BLaER1 (cell line): Measurements from ENCODE around the gene GLIS1.

ENCODE experiments used
- H3K27ac ChIP-seq: shearing (Covaris generic); formaldehyde crosslinking; 2 replicates; pipeline ENCODE4 v1.8.1; 2022
- H3K27me3 ChIP-seq: shearing (Covaris generic); formaldehyde crosslinking; 2 replicates; pipeline ENCODE4 v1.8.1; 2022
- H3K36me3 ChIP-seq: shearing (Covaris generic); formaldehyde crosslinking; 2 replicates; pipeline ENCODE4 v1.8.1; 2022
- H3K4me1 ChIP-seq: shearing (Covaris generic); formaldehyde crosslinking; 2 replicates; pipeline ENCODE4 v1.8.1; 2022
- H3K4me2 ChIP-seq: shearing (Covaris generic); formaldehyde crosslinking; 2 replicates; pipeline ENCODE4 v1.8.1; 2022
- H3K4me3 ChIP-seq: shearing (Covaris generic); formaldehyde crosslinking; 2 replicates; pipeline ENCODE4 v1.8.1; 2022
- H3K9ac ChIP-seq: shearing (Covaris generic); formaldehyde crosslinking; 2 replicates; pipeline ENCODE4 v1.8.1; 2022
- H3K9me3 ChIP-seq: shearing (Covaris generic); formaldehyde crosslinking; 2 replicates; pipeline ENCODE4 v1.8.1; 2022
- H4K20me1 ChIP-seq: shearing (Covaris generic); formaldehyde crosslinking; 2 replicates; pipeline ENCODE4 v1.8.1; 2022
- Cebpa-rat ChIP-seq: shearing (Covaris generic); IDR thresholded peaks from 2 replicates; pipeline ENCODE4 v1.8.1; 2022

Gene GLIS1

GRCh38 chr1:53631622-53632310 lies 107.2 kb downstream of the GLIS1 start:
- no peak for TF ChIP-seq Cebpa-rat
- no peaks in the 10 kb centered on the region for H3K27me3 ChIP-seq

GRCh38 chr1:53629101-53629691 lies 109.8 kb downstream of the GLIS1 start:
- Histone ChIP-seq H3K4me1 (0 out of 2 replicates have a peak, but pooled peaks cover 7% of the 10 kb centered on the region), H3K36me3 (no peaks in the 10 kb centered on the region), H4K20me1 (no peaks in the 10 kb centered on the region), H3K4me2 (no peak overlapping the region), H3K9me3 (no peaks in the 10 kb centered on the region), H3K27ac (no peak overlapping the region), H3K9ac (no peak overlapping the region), H3K4me3 (no peak overlapping the region), H3K27me3 (no peaks in the 10 kb centered on the region)
- TF ChIP-seq Cebpa-rat: no peak

More at GRCh38 chr1:53631622-53632310, 107.2 kb downstream of the GLIS1 start:
- H3K4me3 ChIP-seq: no peak overlapping the region
- H3K9me3 ChIP-seq: no peaks in the 10 kb centered on the region
- no peaks in the 10 kb centered on the region for H3K4me1 ChIP-seq
- H4K20me1 ChIP-seq: no peaks in the 10 kb centered on the region
- no peak overlapping the region for H3K9ac ChIP-seq
- H3K4me2 ChIP-seq: no peak overlapping the region
- H3K27ac ChIP-seq: no peak overlapping the region
- no peaks in the 10 kb centered on the region for H3K36me3 ChIP-seq

DNA sequence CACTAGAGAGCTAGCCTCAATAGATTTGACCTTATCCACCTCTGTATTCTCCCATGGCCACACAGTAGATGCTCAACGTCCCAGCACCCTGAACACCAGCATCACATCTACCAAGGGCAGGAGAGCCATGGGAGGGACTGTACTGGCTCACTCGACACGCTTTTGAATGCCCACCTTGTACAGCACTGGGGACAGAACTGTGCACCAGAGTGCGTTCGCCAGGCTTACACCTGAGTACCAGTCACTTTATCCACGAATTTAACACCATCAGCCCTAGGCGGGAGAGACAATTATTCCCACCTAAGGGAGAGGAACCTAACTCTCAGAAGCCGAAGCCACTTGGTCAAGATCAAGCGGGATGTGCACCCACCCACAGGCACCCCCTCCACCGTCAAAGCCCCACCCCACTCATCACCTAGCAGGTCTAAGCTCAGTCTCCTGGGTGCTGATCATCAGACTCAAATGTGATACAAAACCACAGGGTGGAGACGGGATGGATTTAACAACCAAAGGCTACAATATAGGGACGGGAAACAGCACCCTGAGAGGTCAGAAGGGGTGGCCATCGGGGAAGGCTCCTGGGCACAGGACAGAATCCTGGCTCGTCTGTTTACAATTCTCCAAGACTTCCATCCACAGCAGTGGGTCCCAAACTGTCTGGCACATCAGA lies 110.5 kb downstream of the GLIS1 start:
- no peak overlapping the region for H3K27ac ChIP-seq
- no peak for TF ChIP-seq Cebpa-rat
- no peak overlapping the region for H3K9ac ChIP-seq
- 0 out of 2 replicates have a peak, but pooled peaks cover 7% of the 10 kb centered on the region for H3K4me1 ChIP-seq
- H3K27me3 ChIP-seq: no peaks in the 10 kb centered on the region
- no peaks in the 10 kb centered on the region for H4K20me1 ChIP-seq
- no peaks in the 10 kb centered on the region for H3K36me3 ChIP-seq
- H3K4me2 ChIP-seq: no peak overlapping the region
- H3K4me3 ChIP-seq: no peak overlapping the region
- H3K9me3 ChIP-seq: no peaks in the 10 kb centered on the region

GRCh38 chr1:53627666-53628065 lies 111.3 kb downstream of the GLIS1 start:
- no peak overlapping the region for H3K27ac ChIP-seq
- no peaks in the 10 kb centered on the region for H3K9me3 ChIP-seq
- H3K9ac ChIP-seq: no peak overlapping the region
- H4K20me1 ChIP-seq: no peaks in the 10 kb centered on the region
- H3K36me3 ChIP-seq: no peaks in the 10 kb centered on the region
- H3K4me1 ChIP-seq: 0 out of 2 replicates have a peak, but pooled peaks cover 7% of the 10 kb centered on the region
- TF ChIP-seq Cebpa-rat: no peak
- H3K27me3 ChIP-seq: no peaks in the 10 kb centered on the region
- no peak overlapping the region for H3K4me3 ChIP-seq
- H3K4me2 ChIP-seq: no peak overlapping the region

DNA sequence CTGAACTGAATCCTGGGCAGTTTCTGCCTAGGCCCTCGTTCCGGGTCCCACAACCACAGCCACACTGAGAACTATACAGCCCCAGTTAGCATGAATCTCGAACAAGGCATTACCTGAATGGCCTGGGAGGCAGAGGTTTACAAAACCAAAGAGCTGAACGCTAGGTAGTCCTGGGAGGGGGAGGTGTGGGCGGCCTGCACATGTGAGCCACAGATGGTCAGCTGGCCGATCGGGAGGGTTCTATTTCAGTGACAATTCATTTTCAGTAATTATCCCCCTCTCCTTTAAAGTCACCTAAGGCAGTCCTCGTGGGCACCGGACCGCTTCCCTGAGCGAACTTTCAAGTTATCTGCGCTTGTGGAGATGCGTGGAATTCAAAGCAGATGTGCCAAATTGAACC lies 111.9 kb downstream of the GLIS1 start:
- Histone ChIP-seq H3K27ac (no peak overlapping the region), H3K4me2 (no peak overlapping the region), H3K4me1 (0 out of 2 replicates have a peak, but pooled peaks cover 7% of the 10 kb centered on the region), H3K4me3 (no peak overlapping the region), H3K36me3 (no peaks in the 10 kb centered on the region), H4K20me1 (no peaks in the 10 kb centered on the region), H3K27me3 (no peaks in the 10 kb centered on the region), H3K9me3 (no peaks in the 10 kb centered on the region), H3K9ac (no peak overlapping the region)
- no peak for TF ChIP-seq Cebpa-rat

DNA sequence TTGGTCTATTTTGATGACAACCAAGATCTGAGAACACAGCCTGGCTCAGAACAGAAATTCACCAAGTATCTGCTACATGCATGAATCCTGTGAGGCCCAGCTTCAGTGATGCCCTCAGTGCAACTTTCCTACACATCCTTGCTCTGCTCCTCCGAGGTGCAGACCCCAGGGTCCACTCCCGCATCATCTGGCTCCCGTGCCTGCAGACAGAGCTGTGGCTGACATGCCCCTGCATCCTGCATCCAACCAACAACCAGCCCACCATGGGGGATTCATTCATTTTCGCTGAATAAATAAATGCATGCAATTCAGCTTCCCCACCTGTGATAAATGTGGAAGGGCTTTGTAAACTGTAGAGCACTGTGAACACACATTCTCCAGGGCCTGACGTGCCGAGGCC lies 112.3 kb downstream of the GLIS1 start:
- Histone ChIP-seq H3K4me3 (no peak overlapping the region), H3K27me3 (no peaks in the 10 kb centered on the region), H3K4me1 (0 out of 2 replicates have a peak, but pooled peaks cover 7% of the 10 kb centered on the region), H4K20me1 (no peaks in the 10 kb centered on the region), H3K4me2 (no peak overlapping the region), H3K9me3 (no peaks in the 10 kb centered on the region), H3K36me3 (no peaks in the 10 kb centered on the region), H3K9ac (no peak overlapping the region), H3K27ac (no peak overlapping the region)
- TF ChIP-seq Cebpa-rat: no peak

DNA sequence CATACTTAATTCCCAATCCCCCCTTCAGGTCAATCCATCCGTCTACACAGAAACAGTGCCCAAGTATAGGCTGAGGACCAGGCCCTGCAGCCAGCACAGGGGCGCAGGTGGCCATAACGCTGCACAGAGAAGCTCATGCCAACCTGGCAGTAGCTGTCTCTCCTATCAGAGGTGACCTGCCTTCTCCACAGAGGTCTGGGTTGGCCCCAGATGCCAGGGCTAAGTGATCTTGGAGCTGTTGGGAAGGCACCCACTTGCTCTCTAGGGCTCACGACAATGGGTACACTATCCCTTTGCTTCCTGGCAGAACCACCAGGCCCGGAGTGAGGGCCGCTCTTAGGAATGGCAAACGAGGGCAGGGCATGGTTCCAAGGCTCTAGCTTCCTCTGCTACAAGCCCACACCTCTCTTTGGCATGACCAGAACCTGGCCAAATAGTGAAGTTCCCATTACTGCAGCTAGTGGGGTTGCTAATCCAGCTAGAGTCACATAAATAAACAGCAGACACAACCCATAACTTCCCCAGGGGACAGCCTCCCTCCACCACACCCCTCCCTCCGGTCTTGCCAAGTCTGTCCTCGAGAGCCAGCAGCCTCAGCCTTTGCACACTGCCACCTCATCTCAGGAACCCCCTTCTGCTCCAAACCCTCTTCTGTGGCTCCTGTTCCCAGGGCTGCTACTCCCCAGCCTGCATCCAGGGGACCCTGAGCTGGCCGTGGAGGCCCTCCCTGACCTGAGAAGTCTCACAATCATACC lies 113.0 kb downstream of the GLIS1 start:
- Histone ChIP-seq H3K4me2 (no peak overlapping the region), H3K4me1 (0 out of 2 replicates have a peak, but pooled peaks cover 7% of the 10 kb centered on the region), H3K4me3 (no peak overlapping the region), H3K9ac (no peak overlapping the region), H3K9me3 (no peaks in the 10 kb centered on the region), H3K27me3 (no peaks in the 10 kb centered on the region), H3K36me3 (no peaks in the 10 kb centered on the region), H4K20me1 (no peaks in the 10 kb centered on the region), H3K27ac (no peak overlapping the region)
- TF ChIP-seq Cebpa-rat: no peak

- H3K4me1 ChIP-seq: 0 out of 2 replicates have a peak, but pooled peaks cover 7% of the 10 kb centered on the region
- H3K36me3 ChIP-seq: no peaks in the 10 kb centered on the region
- no peaks in the 10 kb centered on the region for H3K9me3 ChIP-seq
- no peak overlapping the region for H3K4me3 ChIP-seq
- no peak overlapping the region for H3K27ac ChIP-seq
- no peak overlapping the region for H3K9ac ChIP-seq
- TF ChIP-seq Cebpa-rat: no peak
- no peaks in the 10 kb centered on the region for H4K20me1 ChIP-seq
- H3K27me3 ChIP-seq: no peaks in the 10 kb centered on the region
- no peak overlapping the region for H3K4me2 ChIP-seq
Observed at GRCh38 chr1:53625049-53625448, 113.9 kb downstream of the GLIS1 start.

DNA sequence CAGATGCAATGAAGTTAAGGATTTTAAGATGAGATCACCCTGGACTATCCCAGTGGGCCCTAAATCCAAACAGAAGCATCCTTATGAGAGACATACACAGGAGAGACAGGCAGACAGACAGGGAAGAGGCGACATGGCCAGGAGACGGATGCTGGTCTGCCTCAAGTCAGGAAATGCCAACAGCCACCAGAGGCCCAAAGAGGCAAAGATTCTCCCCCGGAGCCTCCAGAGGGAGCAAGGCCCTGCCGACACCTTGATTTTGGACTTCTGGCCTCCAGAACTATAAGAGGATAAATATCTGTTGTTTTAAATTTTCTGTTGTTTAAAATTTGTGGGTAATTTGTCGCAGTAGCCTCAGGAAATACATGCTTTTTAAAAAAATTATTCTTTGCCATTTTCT lies 116.4 kb downstream of the GLIS1 start:
- Histone ChIP-seq H3K4me1 (0 out of 2 replicates have a peak, but pooled peaks cover 7% of the 10 kb centered on the region), H4K20me1 (no peaks in the 10 kb centered on the region), H3K4me2 (no peak overlapping the region), H3K36me3 (no peaks in the 10 kb centered on the region), H3K27me3 (no peaks in the 10 kb centered on the region), H3K9me3 (no peaks in the 10 kb centered on the region), H3K4me3 (no peak overlapping the region), H3K9ac (no peak overlapping the region), H3K27ac (no peak overlapping the region)
- no peak for TF ChIP-seq Cebpa-rat
